ENCODE data around the gene PRAMEF5.
"Not testable (repeated sequence)": the region's sequence is repeated elsewhere in the genome, so short reads cannot be mapped to it uniquely, and the experiment has no call there.

DNA sequence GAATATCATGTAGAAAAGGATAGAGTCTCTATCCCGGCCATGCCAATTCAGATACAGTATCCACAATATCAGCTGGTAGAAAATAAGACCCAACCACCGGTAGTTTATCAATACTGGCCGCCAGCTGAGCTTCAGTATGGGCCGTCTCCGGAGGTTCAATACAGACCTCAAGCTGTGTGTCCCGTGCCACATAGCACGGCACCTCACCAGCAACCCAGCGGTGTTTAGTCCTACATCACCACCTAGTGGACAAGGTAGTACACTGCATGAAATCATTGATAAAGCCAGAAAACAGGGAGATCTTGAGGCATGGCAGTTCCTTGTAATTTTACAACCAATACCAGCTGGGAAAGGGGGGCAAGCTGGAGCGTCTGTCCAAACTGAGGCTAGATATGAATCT lies 45.3 kb upstream of the PRAMEF5 start:
- not testable (repeated sequence) for TF ChIP-seq POLR2A (IDR thresholded peaks at IDR 0.05)
- TF ChIP-seq, protein P1, sequence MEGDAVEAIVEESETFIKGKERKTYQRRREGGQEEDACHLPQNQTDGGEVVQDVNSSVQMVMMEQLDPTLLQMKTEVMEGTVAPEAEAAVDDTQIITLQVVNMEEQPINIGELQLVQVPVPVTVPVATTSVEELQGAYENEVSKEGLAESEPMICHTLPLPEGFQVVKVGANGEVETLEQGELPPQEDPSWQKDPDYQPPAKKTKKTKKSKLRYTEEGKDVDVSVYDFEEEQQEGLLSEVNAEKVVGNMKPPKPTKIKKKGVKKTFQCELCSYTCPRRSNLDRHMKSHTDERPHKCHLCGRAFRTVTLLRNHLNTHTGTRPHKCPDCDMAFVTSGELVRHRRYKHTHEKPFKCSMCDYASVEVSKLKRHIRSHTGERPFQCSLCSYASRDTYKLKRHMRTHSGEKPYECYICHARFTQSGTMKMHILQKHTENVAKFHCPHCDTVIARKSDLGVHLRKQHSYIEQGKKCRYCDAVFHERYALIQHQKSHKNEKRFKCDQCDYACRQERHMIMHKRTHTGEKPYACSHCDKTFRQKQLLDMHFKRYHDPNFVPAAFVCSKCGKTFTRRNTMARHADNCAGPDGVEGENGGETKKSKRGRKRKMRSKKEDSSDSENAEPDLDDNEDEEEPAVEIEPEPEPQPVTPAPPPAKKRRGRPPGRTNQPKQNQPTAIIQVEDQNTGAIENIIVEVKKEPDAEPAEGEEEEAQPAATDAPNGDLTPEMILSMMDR (IDR thresholded peaks at IDR 0.05): not testable (repeated sequence)
